ENCODE measurements around the gene KRTAP20-2. TPM values are rescaled to one million over a fixed set of nuclear protein-coding genes. Genes with fewer than 3 reads are reported as not detected.

KRTAP20-2 gene
- total and polyA plus RNA-seq, 2 of the 8 experiments (the other 6 are each of a cell fraction or from before 2014, with no cell fraction given) = not detected

DNA sequence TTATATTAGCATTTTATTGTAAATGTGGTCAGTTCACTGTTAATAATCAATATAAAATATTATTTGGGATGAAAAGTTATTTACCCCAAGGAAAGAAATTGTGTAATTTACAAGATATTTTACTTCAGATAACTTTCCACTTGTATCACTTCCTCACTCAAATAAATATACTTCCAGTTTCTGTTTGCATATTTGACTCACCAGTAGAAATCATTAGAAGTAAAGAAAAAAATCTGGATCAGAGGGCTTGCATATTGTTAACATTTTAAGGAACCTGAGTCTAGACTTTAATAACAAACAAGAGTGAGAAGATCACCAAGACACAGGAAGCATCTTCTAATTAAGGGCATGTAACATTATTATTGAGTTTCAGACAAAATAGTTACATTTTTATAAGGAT lies 14.9 kb upstream of the KRTAP20-2 start:
- no peaks in the 10 kb centered on the region for H3K27me3 ChIP-seq (replicated peaks in 1 of 4; ENCODE audit: control insufficient read depth in 3 of 4, extremely low read depth in 1 of 4, insufficient read depth in 3 of 4, low read length in 3 of 4)
- no peaks in the 10 kb centered on the region for H3K23me2 ChIP-seq (ENCODE audit: low read depth, low read length)
- H2AK5ac ChIP-seq (ENCODE audit: low read depth, low read length) = no peak overlapping the region
- H3K36me3 ChIP-seq (ENCODE audit: control insufficient read depth in 2 of 4, insufficient read depth in 4 of 4, low read length in 3 of 4) = no peaks in the 10 kb centered on the region
- DNase-seq (ENCODE audit: low read depth in 1 of 2, low spot score in 2 of 2) (no peak), FAIRE-seq (no peak)
- H3K79me2 ChIP-seq (ENCODE audit: control insufficient read depth in 1 of 2, insufficient read depth in 2 of 2, low read length in 2 of 2) = no peaks in the 10 kb centered on the region
- H3K9ac ChIP-seq (replicated peaks in 1 of 4; ENCODE audit: extremely low read depth in 1 of 4, low read depth in 3 of 4, low read length in 3 of 4) = no peak overlapping the region
- no peak overlapping the region for H3K4ac ChIP-seq (replicated peaks; ENCODE audit: insufficient read length, low read depth, low read length)
- H3K4me2 ChIP-seq (ENCODE audit: insufficient read depth in 1 of 2, low read depth in 2 of 2, low read length in 2 of 2) = no peak overlapping the region
- CTCF ChIA-PET (ENCODE audit: partially characterized antibody) = no interaction called here
- no peak overlapping the region for H2BK12ac ChIP-seq (ENCODE audit: low read depth, low read length)
- POLR2A ChIA-PET (ENCODE audit: partially characterized antibody) = no interaction called here
- no peak overlapping the region for H2BK120ac ChIP-seq (replicated peaks; ENCODE audit: low read depth, low read length)
- H2BK20ac ChIP-seq (ENCODE audit: low read length) = no peak overlapping the region
- H3K18ac ChIP-seq (ENCODE audit: extremely low read depth, low read length) = no peak overlapping the region
- H3K9me3 ChIP-seq (ENCODE audit: insufficient read depth in 2 of 2, low read depth in 1 of 2, low read length in 1 of 2) = peaks cover 4 to 6% of the 10 kb centered on the region in 2 experiments
- no peak overlapping the region for H3K23ac ChIP-seq (ENCODE audit: insufficient read length)
- no peak overlapping the region for H3K4me3 ChIP-seq (ENCODE audit: extremely low read depth in 1 of 4, insufficient read depth in 2 of 4, low read depth in 3 of 4, low read length in 4 of 4)
- H2BK15ac ChIP-seq (ENCODE audit: low read length) = no peak overlapping the region
- no peak overlapping the region for H2BK5ac ChIP-seq (ENCODE audit: low read depth, low read length)
- no peak overlapping the region for H4K91ac ChIP-seq (replicated peaks; ENCODE audit: insufficient read length, low read length)
- no peak overlapping the region for H3K56ac ChIP-seq (replicated peaks; ENCODE audit: insufficient read length, low read depth, low read length)
- H4K8ac ChIP-seq (ENCODE audit: extremely low read depth, insufficient read depth, low read length) = no peak overlapping the region
- TF ChIP-seq PHF8 (conservative IDR thresholded peaks at IDR 0.05; ENCODE audit: low read depth, low read length) (no peak), KDM5A (IDR thresholded peaks at IDR 0.05; ENCODE audit: low read length) (no peak), RNF2 (IDR thresholded peaks at IDR 0.05; ENCODE audit: borderline replicate concordance, low read depth, low read length, missing control alignments, poor library complexity, severe bottlenecking) (no peak), ASH2L (IDR thresholded peaks at IDR 0.05; ENCODE audit: low read length) (no peak), TAF1 (IDR thresholded peaks at IDR 0.05; ENCODE audit: low read depth, low read length) (no peak), TEAD4 (IDR thresholded peaks at IDR 0.05; ENCODE audit: low read depth, low read length) (no peak)
- TF ChIP-seq, protein P1, sequence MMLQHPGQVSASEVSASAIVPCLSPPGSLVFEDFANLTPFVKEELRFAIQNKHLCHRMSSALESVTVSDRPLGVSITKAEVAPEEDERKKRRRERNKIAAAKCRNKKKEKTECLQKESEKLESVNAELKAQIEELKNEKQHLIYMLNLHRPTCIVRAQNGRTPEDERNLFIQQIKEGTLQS (IDR thresholded peaks at IDR 0.05; ENCODE audit: insufficient read depth, low read depth, low read length) = no peak
- H3K4me1 ChIP-seq (replicated peaks in 1 of 4; ENCODE audit: control insufficient read depth in 3 of 4, insufficient read depth in 4 of 4, low read length in 3 of 4) = no peaks in the 10 kb centered on the region
- H3K27ac ChIP-seq (ENCODE audit: low read depth, low read length) = no peak overlapping the region
- no peak overlapping the region for H2AFZ ChIP-seq (ENCODE audit: low read length)
- no peaks in the 10 kb centered on the region for H3K79me1 ChIP-seq (ENCODE audit: low read depth, low read length)
- no peak overlapping the region for H4K5ac ChIP-seq (ENCODE audit: insufficient read length, low read depth, low read length)
- no peaks in the 10 kb centered on the region for H4K20me1 ChIP-seq (replicated peaks in 1 of 2; ENCODE audit: control insufficient read depth in 1 of 2, insufficient read depth in 2 of 2, low read length in 2 of 2)
- H3K14ac ChIP-seq (ENCODE audit: insufficient read length) = no peak overlapping the region
